ENCODE measurements around the gene FGGY.

The FGGY gene

GRCh38 chr1:59696421-59697115 is 399.7 kb downstream of the FGGY start:
- peaks cover 4 to 19% of the 10 kb centered on the region in 2 donors for H3K4me1 Mint-ChIP-seq (ENCODE audit: low read depth in 2 of 2)
- no peaks in the 10 kb centered on the region for H3K9me3 Mint-ChIP-seq
- H3K27me3 Mint-ChIP-seq = no peaks in the 10 kb centered on the region
- H3K27ac Mint-ChIP-seq = peak overlapping the region in 1 of 2 donors; percentile 7
- ATAC-seq (replicated peaks) = no peak
- H3K4me3 Mint-ChIP-seq = peak overlapping the region; percentile 44 to 74
- H3K36me3 Mint-ChIP-seq (ENCODE audit: insufficient read depth) = no peaks in the 10 kb centered on the region
- DNase-seq = no peak

GRCh38 chr1:59697150-59697800 is 400.4 kb downstream of the FGGY start:
- H3K4me1 Mint-ChIP-seq (ENCODE audit: low read depth in 2 of 2) = peaks cover 4 to 19% of the 10 kb centered on the region in 2 donors
- ATAC-seq (replicated peaks) (peak; percentile 41), DNase-seq (peak in 1 of 3 experiments; percentile 4)
- no peaks in the 10 kb centered on the region for H3K36me3 Mint-ChIP-seq (ENCODE audit: insufficient read depth)
- H3K9me3 Mint-ChIP-seq = no peaks in the 10 kb centered on the region
- peak overlapping the region in 1 of 2 donors; percentile 78 for H3K27ac Mint-ChIP-seq
- H3K27me3 Mint-ChIP-seq = no peaks in the 10 kb centered on the region
- H3K4me3 Mint-ChIP-seq = peak overlapping the region; percentile 44 to 74

- Mint-ChIP-seq H3K9me3 (no peaks in the 10 kb centered on the region), H3K36me3 (ENCODE audit: insufficient read depth) (no peaks in the 10 kb centered on the region), H3K4me1 (ENCODE audit: low read depth in 2 of 2) (peaks cover 4 to 19% of the 10 kb centered on the region in 2 donors), H3K27ac (no peak overlapping the region), H3K27me3 (no peaks in the 10 kb centered on the region), H3K4me3 (no peak overlapping the region)
- DNase-seq (no peak), ATAC-seq (replicated peaks) (no peak)
Measured at GRCh38 chr1:59698386-59698785, 401.5 kb downstream of the FGGY start.

GRCh38 chr1:59699227-59699847 is 402.4 kb downstream of the FGGY start:
- DNase-seq (peak; percentile 15 to 36 (median 18)), ATAC-seq (replicated peaks) (peak; percentile 64)
- Mint-ChIP-seq H3K4me3 (no peak overlapping the region), H3K27me3 (no peaks in the 10 kb centered on the region), H3K27ac (no peak overlapping the region), H3K36me3 (ENCODE audit: insufficient read depth) (no peaks in the 10 kb centered on the region), H3K9me3 (no peaks in the 10 kb centered on the region), H3K4me1 (ENCODE audit: low read depth in 2 of 2) (peaks cover 4 to 19% of the 10 kb centered on the region in 2 donors)

GRCh38 chr1:59701376-59701775 is 404.5 kb downstream of the FGGY start:
- H3K27me3 Mint-ChIP-seq = no peaks in the 10 kb centered on the region
- H3K36me3 Mint-ChIP-seq (ENCODE audit: insufficient read depth) = no peaks in the 10 kb centered on the region
- no peak overlapping the region for H3K27ac Mint-ChIP-seq
- DNase-seq (no peak), ATAC-seq (replicated peaks) (no peak)
- H3K4me3 Mint-ChIP-seq = no peak overlapping the region
- peaks cover 4 to 19% of the 10 kb centered on the region in 2 donors for H3K4me1 Mint-ChIP-seq (ENCODE audit: low read depth in 2 of 2)
- no peaks in the 10 kb centered on the region for H3K9me3 Mint-ChIP-seq

GRCh38 chr1:59703226-59703917 is 406.5 kb downstream of the FGGY start:
- Mint-ChIP-seq H3K4me1 (ENCODE audit: low read depth in 2 of 2) (peaks cover 0 to 4% of the 10 kb centered on the region in 2 donors), H3K4me3 (no peak overlapping the region), H3K27ac (no peak overlapping the region), H3K36me3 (ENCODE audit: insufficient read depth) (no peaks in the 10 kb centered on the region), H3K27me3 (no peaks in the 10 kb centered on the region), H3K9me3 (no peaks in the 10 kb centered on the region)
- ATAC-seq (replicated peaks) = no peak
- DNase-seq = no peak

GRCh38 chr1:59703918-59704378 is 407.1 kb downstream of the FGGY start:
- Mint-ChIP-seq H3K9me3 (no peaks in the 10 kb centered on the region), H3K4me1 (ENCODE audit: low read depth in 2 of 2) (peaks cover 0 to 4% of the 10 kb centered on the region in 2 donors), H3K4me3 (no peak overlapping the region), H3K27ac (no peak overlapping the region), H3K36me3 (ENCODE audit: insufficient read depth) (no peaks in the 10 kb centered on the region), H3K27me3 (no peaks in the 10 kb centered on the region)
- DNase-seq = no peak
- ATAC-seq (replicated peaks) = no peak

GRCh38 chr1:59704716-59705115 is 407.8 kb downstream of the FGGY start:
- no peak for ATAC-seq (replicated peaks)
- H3K4me1 Mint-ChIP-seq (ENCODE audit: low read depth in 2 of 2) = no peaks in the 10 kb centered on the region
- H3K27ac Mint-ChIP-seq = no peak overlapping the region
- no peaks in the 10 kb centered on the region for H3K27me3 Mint-ChIP-seq
- H3K9me3 Mint-ChIP-seq = no peaks in the 10 kb centered on the region
- H3K4me3 Mint-ChIP-seq = no peak overlapping the region
- H3K36me3 Mint-ChIP-seq (ENCODE audit: insufficient read depth) = no peaks in the 10 kb centered on the region
- DNase-seq = no peak

- no peaks in the 10 kb centered on the region for H3K4me1 Mint-ChIP-seq (ENCODE audit: low read depth in 2 of 2)
Measured at GRCh38 chr1:59705466-59706302, 408.8 kb downstream of the FGGY start.

GRCh38 chr1:59706303-59706599 is 409.4 kb downstream of the FGGY start:
- H3K9me3 Mint-ChIP-seq = no peaks in the 10 kb centered on the region
- no peaks in the 10 kb centered on the region for H3K27me3 Mint-ChIP-seq

More at GRCh38 chr1:59705466-59706302, 408.8 kb downstream of the FGGY start:
- H3K36me3 Mint-ChIP-seq (ENCODE audit: insufficient read depth) = no peaks in the 10 kb centered on the region
- H3K27me3 Mint-ChIP-seq = no peaks in the 10 kb centered on the region
- ATAC-seq (replicated peaks) (no peak), DNase-seq (no peak)
- peak overlapping the region in 1 of 2 donors; percentile 54 for H3K27ac Mint-ChIP-seq
- H3K4me3 Mint-ChIP-seq = no peak overlapping the region
- H3K9me3 Mint-ChIP-seq = no peaks in the 10 kb centered on the region

GRCh38 chr1:59707178-59707791 is 410.4 kb downstream of the FGGY start:
- no peak overlapping the region for H3K27ac Mint-ChIP-seq
- no peaks in the 10 kb centered on the region for H3K4me1 Mint-ChIP-seq (ENCODE audit: low read depth in 2 of 2)
- no peak for ATAC-seq (replicated peaks)
- no peaks in the 10 kb centered on the region for H3K27me3 Mint-ChIP-seq
- H3K9me3 Mint-ChIP-seq = no peaks in the 10 kb centered on the region
- DNase-seq = no peak
- H3K36me3 Mint-ChIP-seq (ENCODE audit: insufficient read depth) = no peaks in the 10 kb centered on the region
- no peak overlapping the region for H3K4me3 Mint-ChIP-seq

More at GRCh38 chr1:59706303-59706599, 409.4 kb downstream of the FGGY start:
- ATAC-seq (replicated peaks) (no peak), DNase-seq (no peak)
- Mint-ChIP-seq H3K27ac (peak overlapping the region in 1 of 2 donors; percentile 54), H3K4me3 (no peak overlapping the region), H3K36me3 (ENCODE audit: insufficient read depth) (no peaks in the 10 kb centered on the region), H3K4me1 (ENCODE audit: low read depth in 2 of 2) (no peaks in the 10 kb centered on the region)

GRCh38 chr1:59709333-59709732 is 412.4 kb downstream of the FGGY start:
- H3K36me3 Mint-ChIP-seq (ENCODE audit: insufficient read depth) = no peaks in the 10 kb centered on the region
- H3K4me3 Mint-ChIP-seq = no peak overlapping the region
- no peak for DNase-seq
- no peak for ATAC-seq (replicated peaks)
- no peaks in the 10 kb centered on the region for H3K9me3 Mint-ChIP-seq
- no peak overlapping the region for H3K27ac Mint-ChIP-seq
- no peaks in the 10 kb centered on the region for H3K27me3 Mint-ChIP-seq
- H3K4me1 Mint-ChIP-seq (ENCODE audit: low read depth in 2 of 2) = no peaks in the 10 kb centered on the region
